ENCODE data around the gene TACR1. TPM values are rescaled to one million over a fixed set of nuclear protein-coding genes. Genes with fewer than 3 reads are reported as not detected.
"Not testable (repeated sequence)": the region's sequence is repeated elsewhere in the genome, so short reads cannot be mapped to it uniquely, and the experiment has no call there.

TACR1 gene
- total RNA-seq, 1 experiment from 2014 or later: not detected

GRCh38 chr2:75157435-75157834, 41.9 kb downstream of the TACR1 start:
- intact Hi-C loops (cut with micrococcal nuclease; ENCODE audit: unreplicated experiment): loop anchor here (1.0 kb wide), 1 partner anchor 247 kb away; no protein-coding TSS in a partner anchor
- no peaks in the 10 kb centered on the region for H3K27me3 ChIP-seq (replicated peaks; ENCODE audit: insufficient read depth, low read depth, low read length, poor library complexity)
- H3K4me1 ChIP-seq (ENCODE audit: insufficient read depth, low read length, poor library complexity, severe bottlenecking): no peaks in the 10 kb centered on the region
- BruUV-seq (replicated peaks): no TSS peak
- H3K36me3 ChIP-seq (ENCODE audit: insufficient read depth, low read length, poor library complexity, severe bottlenecking): no peaks in the 10 kb centered on the region
- no peak overlapping the region for H3K27ac ChIP-seq (ENCODE audit: low read depth, low read length, poor library complexity, severe bottlenecking)
- ChIA-PET CTCF (no interaction called here), POLR2A (ENCODE audit: low non-redundant PET) (no interaction called here)
- H3K9me3 ChIP-seq (ENCODE audit: low read depth, low read length, poor library complexity, severe bottlenecking): no peaks in the 10 kb centered on the region
- DNase-seq (ENCODE audit: low spot score): no peak
- TF ChIP-seq CTCF (conservative IDR thresholded peaks at IDR 0.05; ENCODE audit: low read depth, low read length) (peak; percentile 35; the same call in 1 of the 2 replicates), EZH2 (IDR thresholded peaks at IDR 0.05; ENCODE audit: borderline replicate concordance, low read depth, low read length, poor library complexity, severe bottlenecking) (no peak)
- no peak overlapping the region for H3K4me3 ChIP-seq (ENCODE audit: low read depth, low read length, poor library complexity, severe bottlenecking)

GRCh38 chr2:75155115-75155514, 44.2 kb downstream of the TACR1 start:
- ChIA-PET POLR2A (ENCODE audit: low non-redundant PET) (no interaction called here), CTCF (no interaction called here)
- no TSS peak for BruUV-seq (replicated peaks)
- intact Hi-C loops (cut with micrococcal nuclease; ENCODE audit: unreplicated experiment): no loop called here
- DNase-seq (ENCODE audit: low spot score): no peak
- Histone ChIP-seq H3K36me3 (ENCODE audit: insufficient read depth, low read length, poor library complexity, severe bottlenecking) (no peaks in the 10 kb centered on the region), H3K27me3 (replicated peaks; ENCODE audit: insufficient read depth, low read depth, low read length, poor library complexity) (no peaks in the 10 kb centered on the region), H3K4me3 (ENCODE audit: low read depth, low read length, poor library complexity, severe bottlenecking) (no peak overlapping the region), H3K4me1 (ENCODE audit: insufficient read depth, low read length, poor library complexity, severe bottlenecking) (no peaks in the 10 kb centered on the region), H3K9me3 (ENCODE audit: low read depth, low read length, poor library complexity, severe bottlenecking) (no peaks in the 10 kb centered on the region), H3K27ac (ENCODE audit: low read depth, low read length, poor library complexity, severe bottlenecking) (no peak overlapping the region)
- TF ChIP-seq CTCF (conservative IDR thresholded peaks at IDR 0.05; ENCODE audit: low read depth, low read length) (no peak), EZH2 (IDR thresholded peaks at IDR 0.05; ENCODE audit: borderline replicate concordance, low read depth, low read length, poor library complexity, severe bottlenecking) (no peak)

- H3K4me3 ChIP-seq (ENCODE audit: low read depth, low read length, poor library complexity, severe bottlenecking): no peak overlapping the region
- H3K27ac ChIP-seq (ENCODE audit: low read depth, low read length, poor library complexity, severe bottlenecking): no peak overlapping the region
- H3K27me3 ChIP-seq (replicated peaks; ENCODE audit: insufficient read depth, low read depth, low read length, poor library complexity): no peaks in the 10 kb centered on the region
- H3K4me1 ChIP-seq (ENCODE audit: insufficient read depth, low read length, poor library complexity, severe bottlenecking): no peaks in the 10 kb centered on the region
- no peak for TF ChIP-seq CTCF (conservative IDR thresholded peaks at IDR 0.05; ENCODE audit: low read depth, low read length)
- TF ChIP-seq EZH2 (IDR thresholded peaks at IDR 0.05; ENCODE audit: borderline replicate concordance, low read depth, low read length, poor library complexity, severe bottlenecking): no peak
- no TSS peak for BruUV-seq (replicated peaks)
- ChIA-PET POLR2A (ENCODE audit: low non-redundant PET) (no interaction called here), CTCF (no interaction called here)
- intact Hi-C loops (cut with micrococcal nuclease; ENCODE audit: unreplicated experiment): no loop called here
- no peak for DNase-seq (ENCODE audit: low spot score)
- H3K36me3 ChIP-seq (ENCODE audit: insufficient read depth, low read length, poor library complexity, severe bottlenecking): no peaks in the 10 kb centered on the region
- H3K9me3 ChIP-seq (ENCODE audit: low read depth, low read length, poor library complexity, severe bottlenecking): no peaks in the 10 kb centered on the region
Measured at GRCh38 chr2:75153221-75153620, 46.1 kb downstream of the TACR1 start.

- POLR2A ChIA-PET (ENCODE audit: low non-redundant PET); CTCF ChIA-PET; H3K36me3 ChIP-seq (ENCODE audit: insufficient read depth, low read length, poor library complexity, severe bottlenecking); H3K4me3 ChIP-seq (ENCODE audit: low read depth, low read length, poor library complexity, severe bottlenecking); BruUV-seq (replicated peaks); H3K27ac ChIP-seq (ENCODE audit: low read depth, low read length, poor library complexity, severe bottlenecking); DNase-seq (ENCODE audit: low spot score); H3K9me3 ChIP-seq (ENCODE audit: low read depth, low read length, poor library complexity, severe bottlenecking); H3K27me3 ChIP-seq (replicated peaks; ENCODE audit: insufficient read depth, low read depth, low read length, poor library complexity); intact Hi-C loops (cut with micrococcal nuclease; ENCODE audit: unreplicated experiment); H3K4me1 ChIP-seq (ENCODE audit: insufficient read depth, low read length, poor library complexity, severe bottlenecking): not testable (repeated sequence)
Measured at GRCh38 chr2:75152243-75152642, 47.1 kb downstream of the TACR1 start.

GRCh38 chr2:75147884-75148283, 51.4 kb downstream of the TACR1 start:
- H3K4me3 ChIP-seq (ENCODE audit: low read depth, low read length, poor library complexity, severe bottlenecking); H3K4me1 ChIP-seq (ENCODE audit: insufficient read depth, low read length, poor library complexity, severe bottlenecking); BruUV-seq (replicated peaks); H3K27me3 ChIP-seq (replicated peaks; ENCODE audit: insufficient read depth, low read depth, low read length, poor library complexity); CTCF ChIA-PET; H3K9me3 ChIP-seq (ENCODE audit: low read depth, low read length, poor library complexity, severe bottlenecking); intact Hi-C loops (cut with micrococcal nuclease; ENCODE audit: unreplicated experiment); DNase-seq (ENCODE audit: low spot score); POLR2A ChIA-PET (ENCODE audit: low non-redundant PET); H3K36me3 ChIP-seq (ENCODE audit: insufficient read depth, low read length, poor library complexity, severe bottlenecking); H3K27ac ChIP-seq (ENCODE audit: low read depth, low read length, poor library complexity, severe bottlenecking): not testable (repeated sequence)

Data from A673 (cell line).